NT2/D1 (cell line): ENCODE results near the gene PLCB1.

Experiments used
- DNase-seq: peaks from one replicate; pipeline ENCODE4 v3.0.0-alpha.2; 2011; ENCODE audit warnings: low read depth, low spot score
- H3K27me3 ChIP-seq: 2 replicates; pipeline ENCODE4 v1.6.0; 2011; ENCODE audit warnings: mild to moderate bottlenecking; ENCODE audit not compliant: insufficient read length, insufficient read depth
- H3K36me3 ChIP-seq: 2 replicates; pipeline ENCODE4 v1.6.1; 2011; ENCODE audit warnings: mild to moderate bottlenecking, low read length, mixed read lengths; ENCODE audit not compliant: insufficient read depth, insufficient read length
- H3K4me1 ChIP-seq: 2 replicates; pipeline ENCODE4 v1.5.1; 2011; ENCODE audit not compliant: insufficient read depth, insufficient read length
- H3K4me3 ChIP-seq: 2 replicates; pipeline ENCODE4 v1.5.1; 2011; ENCODE audit warnings: low read depth; ENCODE audit not compliant: insufficient read length
- H3K9ac ChIP-seq: 2 replicates; pipeline ENCODE4 v1.6.0; 2011; ENCODE audit warnings: low read depth; ENCODE audit not compliant: insufficient read length
- H3K9me3 ChIP-seq: 2 replicates; pipeline ENCODE4 v1.5.1; 2011; ENCODE audit warnings: mild to moderate bottlenecking, low read length; ENCODE audit not compliant: insufficient read depth
- SUZ12 ChIP-seq: IDR thresholded peaks from 2 replicates; pipeline ENCODE4 v1.6.1; 2011; ENCODE audit not compliant: insufficient read length, insufficient read depth; ENCODE audit errors: extremely low read depth
- YY1 ChIP-seq: IDR thresholded peaks from 2 replicates; pipeline ENCODE4 v1.6.1; 2011; ENCODE audit not compliant: insufficient read length, insufficient read depth
- ZNF274 ChIP-seq: IDR thresholded peaks from 2 replicates; pipeline ENCODE4 v1.6.1; 2011; ENCODE audit warnings: mild to moderate bottlenecking, low read depth, low read length

PLCB1 gene

DNA sequence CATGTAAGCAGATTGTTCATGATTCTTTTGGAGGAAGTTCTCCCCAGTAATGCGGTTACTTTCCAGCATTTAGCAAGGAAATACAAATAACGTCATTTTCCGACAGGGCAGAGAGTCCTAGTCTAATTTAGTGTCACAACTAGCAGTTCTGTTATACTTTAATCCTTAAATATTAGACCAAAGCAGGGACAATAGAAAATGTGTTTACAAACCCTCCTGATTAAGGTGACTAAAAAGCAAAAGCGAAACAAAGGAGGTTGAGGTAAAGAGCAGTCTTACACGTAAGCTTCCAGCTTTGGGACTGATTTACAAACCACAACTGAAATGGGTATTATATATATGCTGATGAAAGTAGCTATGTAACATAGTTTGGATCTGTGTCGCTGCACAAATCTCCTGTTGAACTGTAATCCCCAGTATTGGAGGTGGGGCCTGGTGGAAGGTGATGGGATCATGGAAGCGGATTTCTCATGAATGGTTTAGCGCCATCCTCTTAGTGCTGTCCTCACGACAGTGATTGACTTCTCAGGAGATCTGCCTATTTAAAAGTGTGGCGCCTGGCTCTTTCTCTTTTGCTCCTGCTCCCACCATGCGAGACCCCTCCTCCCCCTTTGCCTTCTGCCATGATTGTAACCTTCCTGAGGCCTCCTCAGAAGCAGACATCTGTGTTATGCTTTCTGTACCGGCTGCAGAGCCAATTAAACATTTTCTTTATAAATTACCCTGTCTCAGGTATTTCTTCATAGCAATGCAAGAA, 81.9 kb downstream of the PLCB1 start:
- no peak overlapping the region for H3K9ac ChIP-seq
- TF ChIP-seq YY1 (no peak), ZNF274 (no peak), SUZ12 (no peak)
- no peaks in the 10 kb centered on the region for H3K9me3 ChIP-seq
- H3K4me3 ChIP-seq, result no peak overlapping the region
- no peaks in the 10 kb centered on the region for H3K4me1 ChIP-seq
- H3K27me3 ChIP-seq, result no peaks in the 10 kb centered on the region
- DNase-seq, result no peak
- H3K36me3 ChIP-seq, result no peaks in the 10 kb centered on the region

DNA sequence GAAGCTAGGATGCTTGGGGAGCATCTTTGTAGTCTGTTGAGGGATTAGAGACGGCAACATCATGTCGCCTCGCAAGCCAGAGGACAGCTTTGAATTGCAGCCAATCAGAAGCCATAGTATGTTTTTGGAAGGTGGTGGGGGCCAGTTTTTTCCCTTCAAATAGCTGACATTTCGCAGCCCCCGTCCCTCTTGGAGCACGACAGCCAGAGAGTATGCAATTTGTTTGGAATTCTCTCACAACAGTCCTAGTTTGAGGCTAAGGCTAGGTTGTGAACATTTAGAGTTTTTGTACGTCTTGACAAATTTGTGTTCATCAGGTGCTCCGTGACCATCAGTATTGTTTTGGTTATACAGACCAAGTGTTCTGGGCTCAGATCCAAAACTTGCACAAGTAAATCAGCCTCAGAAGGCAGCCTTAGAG, 83.3 kb downstream of the PLCB1 start:
- no peak overlapping the region for H3K9ac ChIP-seq
- H3K4me1 ChIP-seq, result no peaks in the 10 kb centered on the region
- no peaks in the 10 kb centered on the region for H3K36me3 ChIP-seq
- DNase-seq, result no peak
- H3K9me3 ChIP-seq, result no peaks in the 10 kb centered on the region
- H3K4me3 ChIP-seq, result no peak overlapping the region
- no peaks in the 10 kb centered on the region for H3K27me3 ChIP-seq
- no peak for TF ChIP-seq SUZ12
- no peak for TF ChIP-seq YY1
- no peak for TF ChIP-seq ZNF274

DNA sequence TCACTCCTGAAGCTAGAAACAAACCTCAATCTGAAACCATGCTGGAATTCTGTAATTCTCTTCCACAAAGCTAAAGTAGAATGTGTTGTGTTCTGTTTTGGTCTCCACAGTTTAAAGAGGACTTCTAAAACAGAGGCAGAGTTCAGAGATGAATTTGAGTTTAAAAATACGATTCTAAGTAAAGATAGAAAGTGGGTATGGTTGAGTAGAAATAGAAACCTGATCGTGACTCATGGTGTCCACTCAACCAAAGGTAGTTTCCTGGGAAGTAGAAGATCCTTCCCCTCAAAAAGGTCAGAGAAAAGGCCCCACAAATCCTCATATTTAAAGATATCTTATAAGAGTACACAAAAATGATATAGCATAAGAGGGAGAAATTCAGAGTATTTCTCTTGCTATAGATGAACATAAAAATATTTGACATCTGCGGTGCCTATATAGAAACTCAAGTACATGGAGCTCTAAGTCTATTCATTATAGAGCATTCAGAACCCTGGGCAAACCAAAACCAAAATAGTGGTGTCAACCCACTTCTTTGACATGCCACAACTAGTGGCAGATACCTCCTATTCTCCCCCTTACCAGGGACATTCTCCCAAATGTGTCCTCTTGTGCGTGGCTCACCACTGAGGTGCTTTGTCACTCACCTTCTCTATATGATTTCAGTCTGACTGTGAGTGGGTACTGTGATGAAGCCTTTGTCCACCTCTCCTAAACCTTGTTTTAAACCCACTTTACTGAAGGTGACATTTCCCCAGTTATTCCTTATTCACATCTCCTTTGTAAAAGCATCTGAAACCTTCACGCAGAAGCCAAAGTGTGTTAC, 84.5 kb downstream of the PLCB1 start:
- Histone ChIP-seq H3K4me3 (no peak overlapping the region), H3K4me1 (no peaks in the 10 kb centered on the region), H3K9ac (no peak overlapping the region), H3K36me3 (no peaks in the 10 kb centered on the region), H3K27me3 (no peaks in the 10 kb centered on the region), H3K9me3 (no peaks in the 10 kb centered on the region)
- no peak for DNase-seq
- no peak for TF ChIP-seq ZNF274
- no peak for TF ChIP-seq SUZ12
- TF ChIP-seq YY1, result no peak

DNA sequence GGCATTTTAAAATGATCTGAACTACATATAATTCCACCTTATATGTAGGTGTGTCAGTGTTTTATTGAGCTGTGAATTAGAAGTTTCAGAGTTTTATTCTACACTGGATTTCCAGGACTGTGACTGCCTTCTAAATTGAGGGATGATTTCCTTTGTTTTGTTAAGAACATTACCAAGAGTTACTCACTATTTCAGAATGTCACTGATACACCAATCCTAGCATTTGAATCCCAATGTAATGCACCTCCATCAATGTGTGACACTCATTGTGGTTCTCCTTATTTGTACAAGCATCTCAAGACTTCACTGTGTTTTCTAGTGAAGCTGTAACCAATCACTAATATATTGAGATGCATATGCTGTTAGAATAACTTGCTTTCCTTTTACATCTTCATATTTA, 86.8 kb downstream of the PLCB1 start:
- DNase-seq, result no peak
- Histone ChIP-seq H3K9me3 (no peaks in the 10 kb centered on the region), H3K4me1 (no peaks in the 10 kb centered on the region), H3K27me3 (no peaks in the 10 kb centered on the region), H3K36me3 (no peaks in the 10 kb centered on the region), H3K4me3 (no peak overlapping the region), H3K9ac (no peak overlapping the region)
- TF ChIP-seq YY1, result no peak
- no peak for TF ChIP-seq SUZ12
- TF ChIP-seq ZNF274, result no peak

DNA sequence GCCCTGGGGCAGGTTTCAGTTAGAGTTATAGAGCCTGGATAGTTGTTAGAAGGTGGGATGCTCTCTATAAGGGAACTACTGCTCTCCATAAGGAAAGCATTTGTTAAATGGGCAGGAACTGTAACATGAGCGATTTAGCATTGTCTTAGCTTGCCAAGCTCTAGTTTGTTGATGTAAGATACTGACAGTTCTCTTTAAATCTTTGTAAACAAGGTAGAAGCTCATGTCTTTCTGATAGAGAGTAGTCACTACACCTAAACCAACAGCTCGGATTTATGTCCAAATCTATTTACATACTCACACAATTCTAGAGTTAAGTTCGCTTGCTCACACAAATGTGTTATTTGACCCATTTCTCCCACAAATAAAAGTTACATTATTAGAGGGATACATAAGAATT, 87.3 kb downstream of the PLCB1 start:
- Histone ChIP-seq H3K36me3 (no peaks in the 10 kb centered on the region), H3K9ac (no peak overlapping the region), H3K27me3 (no peaks in the 10 kb centered on the region), H3K9me3 (no peaks in the 10 kb centered on the region), H3K4me1 (no peaks in the 10 kb centered on the region), H3K4me3 (no peak overlapping the region)
- DNase-seq, result no peak
- TF ChIP-seq SUZ12, result no peak
- no peak for TF ChIP-seq ZNF274
- TF ChIP-seq YY1, result no peak

DNA sequence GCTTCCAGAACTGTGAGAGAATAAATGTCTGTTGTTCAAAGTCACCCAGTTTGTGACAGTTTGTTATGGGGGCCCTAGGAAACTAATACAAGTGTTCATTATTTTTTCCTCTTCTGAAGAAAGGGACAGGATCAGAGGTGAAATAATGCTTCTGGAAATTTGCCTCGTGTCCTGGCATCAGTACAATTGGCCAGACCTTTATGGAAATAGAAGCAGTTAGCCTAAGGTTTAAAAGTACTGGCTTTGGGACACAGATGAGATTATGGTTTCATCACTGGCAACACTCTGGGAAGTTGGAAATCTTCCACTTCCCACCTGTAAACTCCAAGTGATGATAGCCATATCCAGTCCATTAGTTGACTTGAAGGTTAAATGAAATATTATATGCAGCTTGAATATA, 88.7 kb downstream of the PLCB1 start:
- Histone ChIP-seq H3K36me3 (no peaks in the 10 kb centered on the region), H3K4me3 (no peak overlapping the region), H3K9ac (no peak overlapping the region), H3K4me1 (no peaks in the 10 kb centered on the region), H3K27me3 (no peaks in the 10 kb centered on the region), H3K9me3 (no peaks in the 10 kb centered on the region)
- DNase-seq, result no peak
- no peak for TF ChIP-seq ZNF274
- no peak for TF ChIP-seq YY1
- no peak for TF ChIP-seq SUZ12

DNA sequence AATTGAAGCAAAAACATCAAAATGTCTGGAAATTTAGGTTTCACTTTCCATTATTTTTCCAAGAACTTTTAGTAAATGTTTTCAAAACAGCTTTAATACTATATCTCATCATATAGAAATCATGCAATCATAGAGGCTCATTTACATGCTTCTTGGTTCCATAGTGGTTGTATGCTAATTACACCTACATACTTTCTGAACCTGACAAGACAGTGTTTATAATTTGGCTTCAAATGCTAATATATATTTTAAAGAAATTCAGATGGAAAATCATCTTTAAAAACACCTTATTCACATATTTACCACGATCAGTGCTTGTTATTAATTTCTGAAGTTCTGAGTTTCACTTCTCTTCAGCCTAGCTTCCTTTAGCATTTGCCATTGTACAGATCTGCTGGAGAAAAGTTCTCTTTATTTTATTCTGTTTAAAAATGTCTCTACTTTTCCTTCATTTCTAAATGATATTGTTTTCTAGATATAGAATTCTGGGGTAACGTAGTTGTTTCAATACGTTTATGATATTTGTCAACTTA, 89.9 kb downstream of the PLCB1 start:
- Histone ChIP-seq H3K9ac (no peak overlapping the region), H3K27me3 (no peaks in the 10 kb centered on the region), H3K4me1 (no peaks in the 10 kb centered on the region), H3K4me3 (no peak overlapping the region), H3K9me3 (no peaks in the 10 kb centered on the region), H3K36me3 (no peaks in the 10 kb centered on the region)
- no peak for TF ChIP-seq ZNF274
- TF ChIP-seq SUZ12, result no peak
- no peak for TF ChIP-seq YY1
- no peak for DNase-seq
